Neural cell (in vitro differentiated cells): ENCODE data around the gene ARHGAP10. TPM values are rescaled to one million over a fixed set of nuclear protein-coding genes. Genes with fewer than 3 reads are reported as not detected.

ENCODE experiments used
- H2AFZ ChIP-seq: fragments of 200-600, 300-800 bp; sonication (generic), shearing (Covaris generic); 2 replicates; pipeline ENCODE4 v1.6.0; 2014; ENCODE audit warnings: low read depth, mild to moderate bottlenecking, antibody characterized with exemption, low read length, moderate library complexity
- H3F3A ChIP-seq: fragments of 200-600 bp; shearing (Covaris generic); 2 replicates; pipeline ENCODE4 v1.6.1; 2016; ENCODE audit warnings: mild to moderate bottlenecking, moderate library complexity, mixed read lengths, antibody characterized with exemption, low read length; ENCODE audit not compliant: insufficient read depth, poor library complexity, severe bottlenecking
- H3K27ac ChIP-seq: fragments of 200-600, 300-800 bp; sonication (generic), shearing (Covaris generic); 2 replicates; pipeline ENCODE4 v1.5.1; 2014; ENCODE audit warnings: mild to moderate bottlenecking, low read length, moderate library complexity
- H3K27me3 ChIP-seq: fragments of 300-800, 200-600 bp; sonication (generic), shearing (Covaris generic); 2 replicates; pipeline ENCODE4 v1.6.0; 2014; ENCODE audit warnings: mild to moderate bottlenecking, low read depth, low read length, moderate library complexity; ENCODE audit not compliant: insufficient read depth
- H3K36me3 ChIP-seq: fragments of 300-800, 200-600 bp; sonication (generic), shearing (Covaris generic); 2 replicates; pipeline ENCODE4 v1.5.1; 2014; ENCODE audit warnings: mild to moderate bottlenecking, antibody characterized with exemption, low read length, moderate library complexity; ENCODE audit not compliant: insufficient read depth
- H3K4me2 ChIP-seq: fragments of 300-800, 200-600 bp; sonication (generic), shearing (Covaris generic); 2 replicates; pipeline ENCODE4 v1.6.0; 2014; ENCODE audit warnings: mild to moderate bottlenecking, low read length
- H3K4me3 ChIP-seq: fragments of 300-800, 200-600 bp; sonication (generic), shearing (Covaris generic); 2 replicates; pipeline ENCODE4 v1.5.1; 2014; ENCODE audit warnings: mild to moderate bottlenecking, low read length, moderate library complexity
- H3K79me2 ChIP-seq: fragments of 200-600 bp; shearing (Covaris generic); replicated peaks from 2 replicates; pipeline ENCODE4 v1.6.0; 2014; ENCODE audit warnings: mild to moderate bottlenecking, low read length, moderate library complexity; ENCODE audit not compliant: insufficient read depth
- H3K9ac ChIP-seq: fragments of 300-800, 200-600 bp; sonication (generic), shearing (Covaris generic); 2 replicates; pipeline ENCODE4 v1.6.1; 2016; ENCODE audit warnings: mild to moderate bottlenecking, low read length, mixed read lengths
- H3K9me2 ChIP-seq: fragments of 200-600 bp; shearing (Covaris generic); 2 replicates; pipeline ENCODE4 v1.6.1; 2016; ENCODE audit warnings: mild to moderate bottlenecking, low read length, mixed read lengths; ENCODE audit not compliant: insufficient read depth
- H3K9me3 ChIP-seq: fragments of 200-600, 300-800 bp; sonication (generic), shearing (Covaris generic); 2 replicates; pipeline ENCODE4 v1.6.1; 2016; ENCODE audit warnings: mild to moderate bottlenecking, mixed run types, low read length, moderate library complexity, mixed read lengths
- H4K20me1 ChIP-seq: fragments of 200-600 bp; shearing (Covaris generic); 2 replicates; pipeline ENCODE4 v1.6.1; 2016; ENCODE audit warnings: mild to moderate bottlenecking, mixed run types; ENCODE audit not compliant: insufficient read depth
- EP300 ChIP-seq: fragments of 450-650 bp; conservative IDR thresholded peaks from 2 replicates; pipeline ENCODE4 v1.6.1; 2014; ENCODE audit warnings: antibody characterized with exemption, mild to moderate bottlenecking, moderate library complexity; ENCODE audit not compliant: poor library complexity, severe bottlenecking
- EZH2 ChIP-seq: fragments of 200-600, 300-800 bp; shearing (Covaris generic), sonication (generic); IDR thresholded peaks from 2 replicates; pipeline ENCODE4 v1.6.1; 2014; ENCODE audit warnings: antibody characterized with exemption, low read length, borderline replicate concordance, mild to moderate bottlenecking; ENCODE audit not compliant: insufficient read depth, poor library complexity, severe bottlenecking
- MXI1 ChIP-seq: fragments of 450-650 bp; conservative IDR thresholded peaks from 2 replicates; pipeline ENCODE4 v1.6.1; 2014; ENCODE audit warnings: antibody characterized with exemption, mild to moderate bottlenecking; ENCODE audit not compliant: poor library complexity, severe bottlenecking
- POLR2AphosphoS5 ChIP-seq: IDR thresholded peaks from 2 replicates; pipeline ENCODE4 v1.6.1; 2012
- RAD21 ChIP-seq: fragments of 450-650 bp; conservative IDR thresholded peaks from 2 replicates; pipeline ENCODE4 v1.6.1; 2014; ENCODE audit warnings: antibody characterized with exemption, mild to moderate bottlenecking, moderate library complexity
- REST ChIP-seq: IDR thresholded peaks from 2 replicates; pipeline ENCODE4 v1.6.1; 2012; ENCODE audit warnings: borderline replicate concordance
- SMC3 ChIP-seq: fragments of 450-650 bp; conservative IDR thresholded peaks from 2 replicates; pipeline ENCODE4 v1.6.1; 2014; ENCODE audit warnings: antibody characterized with exemption, mild to moderate bottlenecking, moderate library complexity; ENCODE audit not compliant: poor library complexity
- TAF1 ChIP-seq: IDR thresholded peaks from 2 replicates; pipeline ENCODE4 v1.6.1; 2012; ENCODE audit warnings: low read depth
- polyA plus RNA-seq: library from polyadenylated mRNA; depleted of rRNA; stranded (reverse); fragments of >200 nt; gene quantifications from 2 replicates; pipeline ENCODE4 v1.2.3, GENCODE V29; 2014
- TF ChIP-seq, protein P1 (sequence below): fragments of 450-650 bp; IDR thresholded peaks from 2 replicates; pipeline ENCODE4 v1.5.1; 2014; ENCODE audit warnings: antibody characterized with exemption, mild to moderate bottlenecking, moderate library complexity; ENCODE audit not compliant: poor library complexity, severe bottlenecking

Gene ARHGAP10
- polyA plus RNA-seq, 1 donor from 2014 or later = 1.2 TPM

- Histone ChIP-seq H3K36me3 (no peaks in the 10 kb centered on the region), H3K27me3 (no peaks in the 10 kb centered on the region), H3K9me2 (no peaks in the 10 kb centered on the region), H2AFZ (no peak overlapping the region), H3K4me2 (no peak overlapping the region), H3F3A (no peaks in the 10 kb centered on the region), H3K4me3 (no peak overlapping the region), H3K9ac (no peak overlapping the region), H3K79me2 (no peaks in the 10 kb centered on the region), H3K27ac (no peak overlapping the region), H3K9me3 (no peaks in the 10 kb centered on the region), H4K20me1 (no peaks in the 10 kb centered on the region)
- no peak for TF ChIP-seq TAF1
- TF ChIP-seq SMC3 = no peak
- TF ChIP-seq REST = no peak
Measured at GRCh38 chr4:148073349-148073748, 341.5 kb downstream of the ARHGAP10 start.

- Histone ChIP-seq H3K9me3 (no peaks in the 10 kb centered on the region), H3K27me3 (no peaks in the 10 kb centered on the region), H4K20me1 (no peaks in the 10 kb centered on the region), H3K27ac (no peak overlapping the region), H3K79me2 (no peaks in the 10 kb centered on the region), H3K9me2 (no peaks in the 10 kb centered on the region), H3K36me3 (no peaks in the 10 kb centered on the region), H3F3A (no peaks in the 10 kb centered on the region), H3K4me3 (no peak overlapping the region), H3K9ac (no peak overlapping the region), H3K4me2 (no peak overlapping the region), H2AFZ (no peak overlapping the region)
- TF ChIP-seq TAF1 = no peak
- TF ChIP-seq RAD21 = no peak
- TF ChIP-seq, protein P1, sequence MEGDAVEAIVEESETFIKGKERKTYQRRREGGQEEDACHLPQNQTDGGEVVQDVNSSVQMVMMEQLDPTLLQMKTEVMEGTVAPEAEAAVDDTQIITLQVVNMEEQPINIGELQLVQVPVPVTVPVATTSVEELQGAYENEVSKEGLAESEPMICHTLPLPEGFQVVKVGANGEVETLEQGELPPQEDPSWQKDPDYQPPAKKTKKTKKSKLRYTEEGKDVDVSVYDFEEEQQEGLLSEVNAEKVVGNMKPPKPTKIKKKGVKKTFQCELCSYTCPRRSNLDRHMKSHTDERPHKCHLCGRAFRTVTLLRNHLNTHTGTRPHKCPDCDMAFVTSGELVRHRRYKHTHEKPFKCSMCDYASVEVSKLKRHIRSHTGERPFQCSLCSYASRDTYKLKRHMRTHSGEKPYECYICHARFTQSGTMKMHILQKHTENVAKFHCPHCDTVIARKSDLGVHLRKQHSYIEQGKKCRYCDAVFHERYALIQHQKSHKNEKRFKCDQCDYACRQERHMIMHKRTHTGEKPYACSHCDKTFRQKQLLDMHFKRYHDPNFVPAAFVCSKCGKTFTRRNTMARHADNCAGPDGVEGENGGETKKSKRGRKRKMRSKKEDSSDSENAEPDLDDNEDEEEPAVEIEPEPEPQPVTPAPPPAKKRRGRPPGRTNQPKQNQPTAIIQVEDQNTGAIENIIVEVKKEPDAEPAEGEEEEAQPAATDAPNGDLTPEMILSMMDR = no peak
- TF ChIP-seq REST = no peak
- no peak for TF ChIP-seq EP300
- TF ChIP-seq POLR2AphosphoS5 = no peak
- no peak for TF ChIP-seq EZH2
- no peak for TF ChIP-seq SMC3
- TF ChIP-seq MXI1 = no peak
Measured at GRCh38 chr4:148074462-148074861, 342.6 kb downstream of the ARHGAP10 start.
